Ureter (tissue), 1 donor: ENCODE results near the gene TSPAN9. TPM values are rescaled to one million over a fixed set of nuclear protein-coding genes. Genes with fewer than 3 reads are reported as not detected.

Source experiments
- DNase-seq: peaks from one replicate; pipeline ENCODE4 v3.0.0-alpha.2; 2020; ENCODE audit warnings: low spot score
- total RNA-seq: library from RNA; stranded (reverse); gene quantifications from one replicate; pipeline ENCODE4 v1.2.4, GENCODE V29; 2023
- donor health status: DM: yes; HTN: yes; CAD: no.

The TSPAN9 gene
- total RNA-seq, 1 donor from 2014 or later: 53.0 TPM

- DNase-seq: no peak
These were observed 63.1 kb downstream of the TSPAN9 start for GRCh38 chr12:3140284-3140683.

GRCh38 chr12:3141339-3142321, 64.5 kb downstream of the TSPAN9 start:
- no peak for DNase-seq

GRCh38 chr12:3142386-3142785, 65.2 kb downstream of the TSPAN9 start:
- no peak for DNase-seq

GRCh38 chr12:3144495-3144894, 67.3 kb downstream of the TSPAN9 start:
- DNase-seq: no peak

GRCh38 chr12:3145033-3145432, 67.9 kb downstream of the TSPAN9 start:
- DNase-seq: no peak

- DNase-seq: no peak
These were observed 68.5 kb downstream of the TSPAN9 start for GRCh38 chr12:3145546-3146310.

GRCh38 chr12:3147260-3147659, 70.1 kb downstream of the TSPAN9 start:
- no peak for DNase-seq

- no peak for DNase-seq
These were observed 71.3 kb downstream of the TSPAN9 start for GRCh38 chr12:3148366-3149000.

GRCh38 chr12:3149515-3150307, 72.5 kb downstream of the TSPAN9 start:
- no peak for DNase-seq

GRCh38 chr12:3150308-3150670, 73.1 kb downstream of the TSPAN9 start:
- DNase-seq: no peak

GRCh38 chr12:3150931-3151835, 74.0 kb downstream of the TSPAN9 start:
- DNase-seq: no peak

- no peak for DNase-seq
These were observed 74.9 kb downstream of the TSPAN9 start for GRCh38 chr12:3152011-3152511.

- no peak for DNase-seq
These were observed 75.7 kb downstream of the TSPAN9 start for GRCh38 chr12:3152892-3153291.

GRCh38 chr12:3154006-3154405, 76.8 kb downstream of the TSPAN9 start:
- DNase-seq: no peak

- DNase-seq: no peak
These were observed 78.7 kb downstream of the TSPAN9 start for GRCh38 chr12:3155702-3156370.

GRCh38 chr12:3157581-3158323, 80.6 kb downstream of the TSPAN9 start:
- no peak for DNase-seq

- DNase-seq: no peak
These were observed 81.8 kb downstream of the TSPAN9 start for GRCh38 chr12:3158851-3159465.

GRCh38 chr12:3160081-3160480, 82.9 kb downstream of the TSPAN9 start:
- no peak for DNase-seq
